Smooth muscle cell (in vitro differentiated cells): ENCODE data around the gene ENG. TPM values are rescaled to one million over a fixed set of nuclear protein-coding genes. Genes with fewer than 3 reads are reported as not detected.

Experiments
- DNase-seq: peaks from one replicate; lab custom pipeline; 2025; ENCODE audit not compliant: unreplicated experiment; lab: John Stamatoyannopoulos, UW
- H2AFZ ChIP-seq: fragments of 200-600 bp; sonication (generic); 2 replicates; pipeline ENCODE4 v1.6.0; 2016; ENCODE audit warnings: antibody characterized with exemption, low read depth, mild to moderate bottlenecking
- H3F3A ChIP-seq: fragments of 200-600 bp; sonication (generic); 2 replicates; pipeline ENCODE4 v1.6.0; 2017; ENCODE audit warnings: antibody characterized with exemption, low read depth
- H3K27ac ChIP-seq: fragments of 200-600 bp; sonication (generic); 2 replicates; pipeline ENCODE4 v1.5.1; 2016; ENCODE audit warnings: low read depth, mild to moderate bottlenecking
- H3K27me3 ChIP-seq: fragments of 200-600 bp; sonication (generic); 2 replicates; pipeline ENCODE4 v1.6.1; 2016; ENCODE audit warnings: low read depth, mild to moderate bottlenecking
- H3K36me3 ChIP-seq: fragments of 200-600 bp; sonication (generic); 2 replicates; pipeline ENCODE4 v1.5.1; 2016; ENCODE audit warnings: low read depth
- H3K4me1 ChIP-seq: fragments of 200-600 bp; sonication (generic); 2 replicates; pipeline ENCODE4 v1.5.1; 2016; ENCODE audit warnings: low read depth
- H3K4me2 ChIP-seq: fragments of 200-600 bp; sonication (generic); 2 replicates; pipeline ENCODE4 v1.6.0; 2016; ENCODE audit warnings: mild to moderate bottlenecking
- H3K4me3 ChIP-seq: fragments of 200-600 bp; sonication (generic); 2 replicates; pipeline ENCODE4 v1.5.1; 2016; ENCODE audit warnings: mild to moderate bottlenecking
- H3K79me2 ChIP-seq: fragments of 200-600 bp; sonication (generic); 2 replicates; pipeline ENCODE4 v1.6.0; 2016; ENCODE audit warnings: low read depth, mild to moderate bottlenecking
- H3K9ac ChIP-seq: fragments of 200-600 bp; sonication (generic); 2 replicates; pipeline ENCODE4 v1.6.0; 2016; ENCODE audit warnings: low read depth
- H3K9me3 ChIP-seq: fragments of 200-600 bp; sonication (generic); replicated peaks from 2 replicates; pipeline ENCODE4 v1.5.1; 2016; ENCODE audit warnings: low read depth
- H4K20me1 ChIP-seq: fragments of 200-600 bp; sonication (generic); 2 replicates; pipeline ENCODE4 v1.6.0; 2016; ENCODE audit warnings: low read depth
- WGBS: methylation state at CpG from one replicate; pipeline ENCODE4 v1.1.7; 2016; ENCODE audit warnings: low lambda C conversion rate; 5-methylcytosine and 5-hydroxymethylcytosine counted together
- polyA plus RNA-seq: library from polyadenylated mRNA; unstranded; fragments of >200 nt; fragmentation: Nextera tagmentation; extraction: Ambion mirVana; gene quantifications from 2 replicates; pipeline ENCODE4 v1.2.1, GENCODE V29; 2016
- total RNA-seq: library from RNA; depleted of rRNA; stranded (reverse); fragments of >200 nt; gene quantifications from 2 replicates; pipeline ENCODE4 v1.2.3, GENCODE V29; 2014
- TF ChIP-seq, protein P1 (sequence below): fragments of 200-600 bp; sonication (generic); IDR thresholded peaks from 2 replicates; pipeline ENCODE4 v1.5.1; 2017; ENCODE audit warnings: borderline replicate concordance, mild to moderate bottlenecking, antibody characterized with exemption; ENCODE audit not compliant: insufficient read depth, poor library complexity, severe bottlenecking

ENG gene
- total and polyA plus RNA-seq, 2 experiments from 2014 or later: 12.6 to 54.1 TPM

DNA sequence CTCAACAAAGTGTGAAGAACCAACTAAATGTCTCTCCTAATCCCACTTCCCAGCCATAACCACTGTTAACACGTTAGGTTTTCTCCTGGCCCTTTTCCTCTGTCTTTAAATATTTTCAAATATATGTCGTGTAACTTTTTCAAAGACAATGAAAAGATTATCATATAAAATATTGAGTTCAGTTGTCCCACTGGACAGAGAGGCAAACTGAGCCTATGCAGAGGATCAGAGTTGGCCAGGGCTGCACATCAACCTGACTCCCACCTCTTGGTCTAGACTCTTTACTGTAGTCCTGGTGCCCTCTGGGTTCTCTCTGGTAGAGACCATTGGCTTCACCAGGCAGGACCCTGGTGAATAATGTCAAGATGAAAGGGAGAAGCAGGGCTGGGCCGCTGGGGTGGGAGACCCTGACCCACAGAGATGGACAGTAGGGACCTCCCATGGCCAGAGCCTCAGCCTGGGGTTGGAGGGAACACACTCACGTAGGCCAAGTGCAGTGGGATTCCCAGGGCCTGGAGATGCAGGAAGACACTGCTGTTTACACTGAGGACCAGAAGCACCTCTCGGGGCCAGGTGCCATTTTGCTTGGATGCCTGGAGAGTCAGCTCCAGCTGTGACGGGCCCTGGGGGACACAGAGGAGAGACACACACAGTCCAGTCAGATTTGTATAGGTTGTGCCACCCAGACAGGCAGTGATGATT is 25.1 kb downstream of the ENG start:
- Histone ChIP-seq H3K79me2 (no peaks in the 10 kb centered on the region), H2AFZ (no peak overlapping the region), H3K27me3 (no peaks in the 10 kb centered on the region), H3K9ac (no peak overlapping the region), H3K36me3 (no peaks in the 10 kb centered on the region), H3F3A (no peaks in the 10 kb centered on the region), H3K4me3 (no peak overlapping the region), H4K20me1 (no peaks in the 10 kb centered on the region), H3K9me3 (no peaks in the 10 kb centered on the region), H3K4me2 (no peak overlapping the region), H3K4me1 (peaks cover 4% of the 10 kb centered on the region), H3K27ac (peak overlapping the region; percentile 40)
- DNase-seq: no peak
- TF ChIP-seq, protein P1, sequence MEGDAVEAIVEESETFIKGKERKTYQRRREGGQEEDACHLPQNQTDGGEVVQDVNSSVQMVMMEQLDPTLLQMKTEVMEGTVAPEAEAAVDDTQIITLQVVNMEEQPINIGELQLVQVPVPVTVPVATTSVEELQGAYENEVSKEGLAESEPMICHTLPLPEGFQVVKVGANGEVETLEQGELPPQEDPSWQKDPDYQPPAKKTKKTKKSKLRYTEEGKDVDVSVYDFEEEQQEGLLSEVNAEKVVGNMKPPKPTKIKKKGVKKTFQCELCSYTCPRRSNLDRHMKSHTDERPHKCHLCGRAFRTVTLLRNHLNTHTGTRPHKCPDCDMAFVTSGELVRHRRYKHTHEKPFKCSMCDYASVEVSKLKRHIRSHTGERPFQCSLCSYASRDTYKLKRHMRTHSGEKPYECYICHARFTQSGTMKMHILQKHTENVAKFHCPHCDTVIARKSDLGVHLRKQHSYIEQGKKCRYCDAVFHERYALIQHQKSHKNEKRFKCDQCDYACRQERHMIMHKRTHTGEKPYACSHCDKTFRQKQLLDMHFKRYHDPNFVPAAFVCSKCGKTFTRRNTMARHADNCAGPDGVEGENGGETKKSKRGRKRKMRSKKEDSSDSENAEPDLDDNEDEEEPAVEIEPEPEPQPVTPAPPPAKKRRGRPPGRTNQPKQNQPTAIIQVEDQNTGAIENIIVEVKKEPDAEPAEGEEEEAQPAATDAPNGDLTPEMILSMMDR: no peak
- 84% methylated on average over 6 of the region's 6 CpGs for WGBS

GRCh38 chr9:127828262-127829031 is 26.0 kb downstream of the ENG start:
- no peaks in the 10 kb centered on the region for H4K20me1 ChIP-seq
- peak; percentile 32 for DNase-seq
- H3K79me2 ChIP-seq: no peaks in the 10 kb centered on the region
- no peaks in the 10 kb centered on the region for H3K36me3 ChIP-seq
- H3K27ac ChIP-seq: peak overlapping the region; percentile 40
- TF ChIP-seq, protein P1: no peak
- no peaks in the 10 kb centered on the region for H3K9me3 ChIP-seq
- peak overlapping the region; percentile 53 for H2AFZ ChIP-seq
- H3K27me3 ChIP-seq: no peaks in the 10 kb centered on the region
- H3F3A ChIP-seq: no peaks in the 10 kb centered on the region
- peak overlapping the region; percentile 36 for H3K4me3 ChIP-seq
- H3K4me1 ChIP-seq: peaks cover 4% of the 10 kb centered on the region
- peak overlapping the region; percentile 36 for H3K9ac ChIP-seq
- WGBS: 6% methylated on average over 34 of the region's 34 CpGs
- H3K4me2 ChIP-seq: peak overlapping the region; percentile 83

GRCh38 chr9:127826253-127826913 is 28.1 kb downstream of the ENG start:
- no peak overlapping the region for H3K9ac ChIP-seq
- no peak overlapping the region for H3K27ac ChIP-seq
- WGBS: 92% methylated on average over 7 of the region's 7 CpGs
- TF ChIP-seq, protein P1: no peak
- DNase-seq: no peak
- no peak overlapping the region for H3K4me2 ChIP-seq
- no peaks in the 10 kb centered on the region for H3K79me2 ChIP-seq
- H2AFZ ChIP-seq: no peak overlapping the region
- H3F3A ChIP-seq: no peaks in the 10 kb centered on the region
- no peaks in the 10 kb centered on the region for H3K36me3 ChIP-seq
- no peaks in the 10 kb centered on the region for H3K27me3 ChIP-seq
- peaks cover 4% of the 10 kb centered on the region for H3K4me1 ChIP-seq
- H3K4me3 ChIP-seq: no peak overlapping the region
- no peaks in the 10 kb centered on the region for H4K20me1 ChIP-seq
- H3K9me3 ChIP-seq: no peaks in the 10 kb centered on the region
